HT-29 (cell line): Measurements from ENCODE around the gene NARS2. TPM values are rescaled to one million over a fixed set of nuclear protein-coding genes. Genes with fewer than 3 reads are reported as not detected.

Source experiments
- DNase-seq: peaks from one replicate; pipeline ENCODE4 v3.0.0-alpha.2; 2015; ENCODE audit warnings: low spot score
- total RNA-seq: library from RNA; depleted of rRNA; stranded (reverse); fragments of >200 nt; shearing (Covaris generic); gene quantifications from 2 replicates; pipeline ENCODE4 v1.2.3, GENCODE V29; 2014

The NARS2 gene
- total RNA-seq, 1 experiment from 2014 or later = 14.0 TPM

DNA sequence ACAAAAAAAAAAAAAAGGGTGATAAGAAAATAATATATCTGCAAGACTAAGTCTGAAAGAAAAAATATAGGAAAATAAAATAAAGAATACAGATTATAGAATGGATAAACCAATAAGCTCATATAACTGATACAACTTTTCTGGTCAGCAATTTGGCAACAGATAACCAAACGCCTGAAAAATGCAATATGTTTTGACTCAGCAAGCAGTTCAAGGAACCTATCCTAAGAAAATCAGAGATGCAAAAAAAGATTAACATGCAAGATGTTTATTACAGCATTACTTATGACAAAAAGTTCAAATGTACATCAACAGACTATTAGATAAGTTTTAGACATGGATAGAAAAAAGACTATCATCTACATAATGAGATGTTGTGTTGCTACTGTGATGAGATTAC lies 129.9 kb downstream of the NARS2 start:
- DNase-seq = no peak

- no peak for DNase-seq
Observed at GRCh38 chr11:78441956-78442355, 132.7 kb downstream of the NARS2 start.

DNA sequence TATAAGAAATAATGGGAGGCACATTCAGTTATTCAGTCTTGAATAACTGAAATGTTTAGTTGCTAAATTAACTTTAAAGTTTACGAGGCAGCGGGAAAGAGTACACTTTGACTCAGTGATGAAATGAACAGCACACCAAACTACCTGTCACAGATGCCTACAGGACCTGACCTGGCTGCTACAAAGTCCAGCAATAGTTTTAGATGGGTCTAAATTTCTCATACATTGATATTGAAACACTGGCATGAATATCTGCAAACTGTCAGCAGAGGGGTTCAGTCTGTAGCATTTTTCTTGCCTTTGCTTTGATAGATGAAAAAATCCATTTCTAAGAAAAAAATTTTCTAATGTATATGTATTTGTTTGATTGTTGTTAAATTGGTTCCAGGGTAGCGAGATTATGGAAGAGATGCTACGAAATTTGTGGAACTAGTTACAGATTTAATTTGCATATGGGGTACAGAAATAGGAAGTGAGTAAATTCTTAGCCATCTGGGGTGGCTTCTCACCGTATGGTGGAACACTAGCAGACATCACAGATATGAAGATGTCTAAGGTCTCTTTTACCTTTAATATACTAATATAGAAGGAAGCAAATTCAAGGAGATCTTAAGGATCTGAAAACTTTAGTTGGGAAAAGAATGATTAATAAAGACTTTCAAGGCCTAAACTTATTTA lies 136.2 kb downstream of the NARS2 start:
- DNase-seq = no peak

- DNase-seq = no peak
Observed at GRCh38 chr11:78432956-78433355, 141.7 kb downstream of the NARS2 start.

- DNase-seq = peak; percentile 25
Observed at GRCh38 chr11:78432058-78432515, 142.6 kb downstream of the NARS2 start.

GRCh38 chr11:78429660-78430059 lies 145.0 kb downstream of the NARS2 start:
- no peak for DNase-seq

DNA sequence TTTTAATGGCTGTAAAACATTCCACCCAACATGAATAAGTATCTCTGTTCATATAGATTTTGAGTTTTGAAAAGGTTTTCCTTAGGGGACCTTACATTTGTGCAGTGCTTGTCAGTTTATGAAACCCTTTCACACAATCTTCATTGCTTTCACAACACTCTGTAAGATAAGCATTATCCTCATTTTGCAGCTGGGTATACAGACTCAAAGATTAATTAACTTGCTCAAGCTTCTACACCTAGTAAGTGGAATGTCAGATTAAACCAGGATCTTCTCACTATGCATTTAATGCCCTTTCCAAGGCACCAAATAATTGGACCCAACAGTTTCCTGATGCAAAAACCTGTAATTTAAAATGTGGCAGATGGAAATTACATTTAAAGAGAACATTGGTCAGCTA lies 145.5 kb downstream of the NARS2 start:
- DNase-seq = no peak

DNA sequence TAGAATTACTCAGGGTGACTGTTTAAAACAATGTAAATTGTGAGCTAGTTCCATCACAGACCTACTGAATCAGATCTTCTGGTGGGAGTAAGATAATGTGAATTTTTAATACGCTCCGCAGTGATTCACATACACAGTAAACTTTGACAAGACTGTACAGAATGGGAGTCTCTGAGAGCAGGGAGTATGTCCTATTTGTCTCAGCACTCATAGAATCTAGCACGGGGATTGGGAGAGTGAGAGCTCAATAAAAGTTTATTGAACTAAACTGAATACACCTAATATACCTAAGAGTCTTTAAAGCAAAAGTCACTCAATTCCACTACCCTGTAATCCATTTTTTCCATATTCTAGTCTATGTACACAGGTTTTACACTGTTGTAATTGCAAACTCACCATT lies 145.9 kb downstream of the NARS2 start:
- no peak for DNase-seq

DNA sequence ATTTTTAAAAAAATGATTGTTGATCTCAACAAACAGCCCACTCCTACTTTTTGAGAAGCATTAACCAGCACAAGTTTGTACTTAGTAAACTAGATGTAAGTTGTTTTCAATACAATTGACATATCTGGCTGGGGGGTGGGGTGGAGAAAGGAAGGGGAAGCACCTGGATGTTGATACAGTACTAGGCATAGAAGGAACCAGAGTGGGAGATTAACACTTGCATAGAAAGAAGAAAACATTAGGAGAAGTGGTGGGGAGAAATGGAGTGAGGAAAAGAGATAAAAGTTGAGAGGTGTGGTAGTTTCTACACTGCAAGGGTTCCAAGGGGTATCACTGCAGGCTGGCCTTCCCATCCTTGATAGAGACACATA lies 146.4 kb downstream of the NARS2 start:
- DNase-seq = no peak

DNA sequence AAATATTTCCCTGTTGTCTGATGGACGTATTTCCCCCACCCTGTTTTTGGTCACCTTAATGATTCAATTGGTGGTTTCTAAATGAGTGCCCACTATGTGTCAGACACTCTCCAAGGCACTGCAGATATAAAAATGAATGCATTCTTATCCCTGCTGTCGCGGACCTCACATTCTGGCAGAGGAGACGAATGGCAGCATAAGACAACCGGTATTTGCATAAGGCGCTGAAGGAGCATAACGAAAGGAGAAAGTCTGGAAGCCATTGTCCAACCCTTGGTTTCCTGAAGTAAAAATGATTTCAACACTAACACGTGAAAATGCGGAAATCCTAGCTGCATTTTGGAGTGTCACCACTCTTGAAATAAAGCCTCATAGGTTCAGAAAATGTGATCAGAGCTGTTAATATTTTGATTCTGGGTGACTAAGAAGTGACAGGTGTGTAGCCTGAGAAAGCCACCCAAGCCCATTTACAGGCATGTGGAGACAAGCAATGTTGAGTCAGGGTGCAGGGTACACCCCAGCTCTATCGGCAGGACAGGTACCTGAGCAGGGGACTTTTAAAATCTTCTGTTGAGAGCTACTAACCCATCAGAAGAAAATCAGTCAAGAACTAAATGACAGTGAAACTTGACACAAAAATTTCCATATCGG lies 146.9 kb downstream of the NARS2 start:
- DNase-seq = no peak

- no peak for DNase-seq
Observed at GRCh38 chr11:78426845-78427244, 147.8 kb downstream of the NARS2 start.

DNA sequence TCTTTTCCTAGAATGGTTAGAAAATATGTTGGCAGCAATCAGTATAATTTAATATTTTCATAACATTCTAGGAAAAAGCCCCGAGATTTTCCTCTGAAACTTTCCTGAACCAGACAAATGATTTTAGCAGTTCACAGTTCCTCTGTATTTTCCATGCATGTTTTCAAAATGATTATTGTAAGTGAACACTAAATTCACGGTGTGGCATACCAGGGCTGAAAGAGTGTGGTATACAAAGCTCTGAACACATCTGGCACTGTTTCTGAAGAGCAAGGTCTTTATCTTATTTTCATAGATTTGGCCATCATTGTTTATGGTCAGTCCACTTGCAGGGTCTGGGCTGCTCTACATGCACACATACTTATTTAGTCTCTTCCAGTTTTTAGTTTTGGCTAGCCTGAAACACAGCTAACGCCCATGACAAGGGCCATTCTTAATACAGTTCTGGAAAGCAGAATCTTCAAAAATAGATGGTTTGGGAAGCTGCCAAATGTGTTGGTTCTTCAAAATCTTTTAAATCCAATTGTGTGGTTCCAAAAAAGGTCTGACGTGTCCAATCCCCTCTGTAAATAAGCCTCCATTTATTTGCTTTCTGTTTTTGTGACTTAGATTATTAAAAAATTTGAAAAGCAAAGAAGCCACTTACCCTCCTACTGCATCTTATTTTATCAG lies 149.1 kb downstream of the NARS2 start:
- no peak for DNase-seq

DNA sequence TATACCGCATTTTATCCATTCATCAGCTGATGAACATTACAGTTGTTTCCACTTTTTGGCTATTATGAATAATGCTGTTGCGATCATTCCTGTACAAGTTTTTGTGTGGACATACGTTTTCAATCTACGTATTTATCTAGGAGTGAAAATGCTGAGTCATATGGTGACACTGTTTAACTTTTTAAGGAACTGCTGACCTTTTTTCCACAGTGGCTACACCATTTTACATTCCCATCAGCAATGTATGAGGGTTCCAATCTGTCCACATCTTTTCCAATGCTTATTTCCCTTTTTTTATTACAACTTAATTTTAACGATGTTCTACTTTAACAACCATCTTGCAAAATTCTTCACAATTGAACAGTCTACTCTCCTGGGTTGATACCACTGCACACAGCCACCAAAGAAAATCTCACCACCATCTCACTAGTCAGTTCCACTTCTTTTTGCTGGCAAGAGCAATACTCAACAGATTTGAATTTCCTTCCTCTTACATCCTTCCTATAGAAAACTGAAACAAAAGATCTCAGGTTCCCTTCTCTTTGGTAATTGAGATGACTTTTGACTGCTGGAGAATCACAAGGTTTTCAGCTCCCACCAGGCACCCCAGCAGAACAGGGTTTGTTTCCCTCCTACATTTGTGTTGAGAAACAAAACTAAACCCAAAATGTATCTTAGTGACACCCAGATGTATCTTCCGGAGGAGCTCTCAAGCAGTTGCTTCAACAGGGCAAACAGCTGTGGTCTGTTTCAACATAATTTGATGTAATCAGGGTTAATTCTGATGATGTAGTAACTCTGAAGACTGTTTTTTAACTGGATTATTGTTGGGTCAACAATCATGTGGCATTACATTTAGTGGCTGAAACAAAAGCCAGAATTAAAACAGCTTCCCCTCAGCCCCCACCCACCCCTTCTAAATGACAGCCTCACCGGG lies 150.1 kb downstream of the NARS2 start:
- DNase-seq = no peak

GRCh38 chr11:78423241-78423640 lies 151.4 kb downstream of the NARS2 start:
- no peak for DNase-seq

- DNase-seq = no peak
Observed at GRCh38 chr11:78420796-78421209, 153.9 kb downstream of the NARS2 start.

DNA sequence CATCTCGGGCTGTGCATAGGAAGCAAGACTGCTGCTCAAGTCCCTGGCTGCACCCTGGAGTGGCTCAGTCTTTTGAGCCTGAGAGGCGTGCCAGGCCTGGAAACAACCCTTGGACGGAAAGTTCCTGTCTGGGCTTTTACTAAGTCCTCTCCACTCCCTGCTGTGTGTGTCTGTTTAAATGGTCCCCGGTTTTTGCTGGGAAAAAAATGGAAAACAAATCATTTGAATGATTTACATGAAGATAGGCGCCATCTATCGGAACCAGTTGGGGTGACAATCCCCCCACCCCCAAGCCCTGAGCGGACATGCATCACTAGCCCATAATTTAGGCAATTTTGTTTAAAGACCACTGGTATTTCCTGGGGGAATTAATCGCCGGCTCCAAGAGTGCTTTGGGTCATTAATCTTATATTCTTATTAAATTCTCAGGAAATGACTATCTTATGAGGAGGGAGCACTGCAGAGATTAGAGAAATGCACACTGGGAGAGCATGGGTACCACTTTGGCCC lies 154.4 kb downstream of the NARS2 start:
- DNase-seq = peak; percentile 66

DNA sequence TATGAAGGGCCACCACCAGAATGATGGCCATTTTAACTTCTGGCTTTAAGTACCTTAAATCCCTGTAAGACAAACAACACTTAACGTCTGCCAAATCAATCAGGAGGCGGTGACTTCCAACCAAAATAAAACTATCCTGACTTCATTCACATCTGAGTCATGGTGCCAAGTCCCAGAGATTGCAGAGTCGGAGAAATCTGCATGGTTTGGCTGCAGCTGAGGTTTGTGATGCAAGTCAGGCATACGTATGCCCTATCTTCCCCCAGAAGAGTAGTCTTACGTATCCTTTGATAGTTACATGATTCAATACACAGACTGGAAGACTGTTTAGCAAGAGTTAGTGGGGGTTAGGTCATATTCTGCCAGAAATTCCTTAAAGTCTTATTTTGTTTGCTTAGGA lies 155.3 kb downstream of the NARS2 start:
- no peak for DNase-seq

DNA sequence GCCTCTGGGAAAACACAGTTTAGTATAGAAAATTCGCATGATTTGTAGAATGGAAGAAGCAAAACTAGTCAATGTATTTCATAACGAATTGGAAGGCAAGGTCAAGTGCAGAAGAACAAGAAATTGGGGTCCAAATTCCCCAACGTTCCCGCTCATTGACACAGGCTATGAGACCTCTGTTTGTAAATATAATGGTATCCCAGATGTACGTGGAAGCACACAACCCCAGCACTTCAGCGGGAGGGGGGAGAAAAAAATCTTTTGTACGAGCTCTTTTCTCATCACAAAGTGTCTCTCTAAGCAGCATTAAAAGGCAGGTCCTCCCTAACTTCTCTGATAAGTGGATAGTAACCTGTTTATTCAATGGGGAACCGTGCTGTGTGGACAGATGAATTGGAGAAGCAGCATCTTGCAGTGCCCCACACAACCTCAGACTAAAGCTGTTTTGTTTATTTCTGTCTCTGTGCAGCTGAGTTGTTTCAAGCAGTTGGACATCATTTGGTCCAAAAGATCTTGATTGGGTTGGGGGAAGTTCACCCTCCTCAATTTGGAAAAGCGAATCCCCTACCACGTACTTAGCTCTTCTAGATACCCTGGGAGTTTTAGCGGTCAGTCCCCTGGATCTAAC lies 156.0 kb downstream of the NARS2 start:
- no peak for DNase-seq

- DNase-seq = peak; percentile 69
Observed at GRCh38 chr11:78417888-78418583, 156.6 kb downstream of the NARS2 start.

GRCh38 chr11:78417175-78417887 lies 157.3 kb downstream of the NARS2 start, which contains the start of gene GAB2:
TSS of gene GAB2 (minus strand) at chr11:78417820. CDS start at chr11:78417720, 100 bp downstream.
- no peak for DNase-seq
